Thyroid gland (tissue), 4 donors: ENCODE measurements around the gene TNS3.

Source experiments
- POLR2A ChIP-seq, 2 donors: fragments of 450-650 bp; IDR thresholded peaks; one replicate each; pipeline ENCODE4 v1.6.1; 2017; ENCODE audit warnings: antibody characterized with exemption in 2 of 2, mild to moderate bottlenecking in 2 of 2, moderate library complexity in 1 of 2
- TF ChIP-seq, protein P1 (sequence below), 6 experiments: fragments of 200-600 bp in 3 of 6; fragments of 450-650 bp in 3 of 6; sonication (generic) in 3 of 6; IDR thresholded peaks; one replicate each; pipeline ENCODE4 v1.5.1; 2016 to 2019; ENCODE audit warnings: antibody characterized with exemption in 6 of 6, mild to moderate bottlenecking in 2 of 6, inconsistent platforms in 1 of 6, moderate library complexity in 1 of 6

DNA sequence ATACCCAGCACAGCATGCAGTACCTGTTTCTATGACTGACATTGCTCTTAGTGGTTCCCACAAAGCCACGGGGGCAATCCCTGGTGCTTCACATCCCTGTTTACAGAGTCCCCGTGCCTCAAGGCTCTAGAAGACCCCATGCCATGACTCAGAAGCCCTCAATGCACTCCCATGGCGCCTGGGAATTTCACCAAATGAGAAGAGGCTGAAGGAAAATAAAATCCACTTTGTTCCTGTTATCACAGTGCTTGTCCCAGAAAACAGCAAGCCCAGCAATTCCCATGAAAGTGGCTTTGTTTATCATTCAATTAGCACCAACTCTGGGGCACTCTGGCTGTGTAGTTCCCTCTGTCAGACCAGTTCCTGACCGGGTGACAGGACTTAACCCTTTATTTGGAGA, 268.3 kb downstream of the TNS3 start:
- TF ChIP-seq, protein P1, sequence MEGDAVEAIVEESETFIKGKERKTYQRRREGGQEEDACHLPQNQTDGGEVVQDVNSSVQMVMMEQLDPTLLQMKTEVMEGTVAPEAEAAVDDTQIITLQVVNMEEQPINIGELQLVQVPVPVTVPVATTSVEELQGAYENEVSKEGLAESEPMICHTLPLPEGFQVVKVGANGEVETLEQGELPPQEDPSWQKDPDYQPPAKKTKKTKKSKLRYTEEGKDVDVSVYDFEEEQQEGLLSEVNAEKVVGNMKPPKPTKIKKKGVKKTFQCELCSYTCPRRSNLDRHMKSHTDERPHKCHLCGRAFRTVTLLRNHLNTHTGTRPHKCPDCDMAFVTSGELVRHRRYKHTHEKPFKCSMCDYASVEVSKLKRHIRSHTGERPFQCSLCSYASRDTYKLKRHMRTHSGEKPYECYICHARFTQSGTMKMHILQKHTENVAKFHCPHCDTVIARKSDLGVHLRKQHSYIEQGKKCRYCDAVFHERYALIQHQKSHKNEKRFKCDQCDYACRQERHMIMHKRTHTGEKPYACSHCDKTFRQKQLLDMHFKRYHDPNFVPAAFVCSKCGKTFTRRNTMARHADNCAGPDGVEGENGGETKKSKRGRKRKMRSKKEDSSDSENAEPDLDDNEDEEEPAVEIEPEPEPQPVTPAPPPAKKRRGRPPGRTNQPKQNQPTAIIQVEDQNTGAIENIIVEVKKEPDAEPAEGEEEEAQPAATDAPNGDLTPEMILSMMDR (IDR thresholded peaks at IDR 0.05): no peak
- TF ChIP-seq POLR2A (IDR thresholded peaks at IDR 0.05): no peak
